HG03565 (cell line): ENCODE results near the gene VANGL1.

Experiments used
- ATAC-seq: cut with Tn5 transposase; IDR thresholded peaks from one replicate; pipeline ENCODE4 v1.9.1; 2021; ENCODE audit warnings: mild to moderate bottlenecking, moderate library complexity; ENCODE audit not compliant: unreplicated experiment

The VANGL1 gene

DNA sequence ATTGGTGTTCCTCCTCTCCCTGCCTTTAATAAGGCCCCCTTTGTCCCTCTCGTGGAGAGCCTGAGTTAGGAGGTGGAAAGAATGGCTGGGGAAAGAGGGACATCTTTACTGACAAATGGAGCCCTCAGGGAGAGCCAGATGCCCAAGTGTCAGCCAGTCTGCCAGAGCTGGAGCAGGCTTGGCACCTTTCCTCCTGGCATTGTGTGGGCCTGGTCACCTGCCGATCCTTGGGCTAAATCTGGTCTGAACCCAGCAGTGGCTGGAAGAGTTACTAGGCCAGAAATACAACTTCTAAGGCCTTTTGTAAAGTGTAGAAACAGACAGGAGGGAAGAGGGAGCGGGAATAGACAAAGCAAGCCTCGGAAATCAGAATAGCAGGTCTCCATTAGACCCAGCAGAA, 24.9 kb downstream of the VANGL1 start:
- ATAC-seq = no peak

DNA sequence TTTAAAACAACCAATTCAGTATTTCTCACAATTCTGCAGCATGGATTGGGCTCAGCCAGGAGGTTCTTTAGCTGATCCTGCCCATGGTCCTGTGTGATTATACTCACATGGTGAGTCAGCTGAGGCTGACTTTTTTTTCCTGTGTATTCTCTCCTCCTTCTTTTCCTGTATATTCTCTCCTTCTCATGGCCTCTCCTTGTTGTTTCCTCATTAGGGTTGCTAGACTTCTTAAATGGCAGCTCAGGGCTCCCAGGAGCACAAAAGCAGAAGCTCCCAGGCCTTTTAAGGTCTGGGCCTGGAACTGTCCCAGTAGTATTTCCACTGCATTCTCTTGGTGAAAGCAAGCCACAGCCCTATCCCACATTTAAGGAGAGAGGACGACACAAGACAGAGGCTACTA, 26.8 kb downstream of the VANGL1 start:
- no peak for ATAC-seq

DNA sequence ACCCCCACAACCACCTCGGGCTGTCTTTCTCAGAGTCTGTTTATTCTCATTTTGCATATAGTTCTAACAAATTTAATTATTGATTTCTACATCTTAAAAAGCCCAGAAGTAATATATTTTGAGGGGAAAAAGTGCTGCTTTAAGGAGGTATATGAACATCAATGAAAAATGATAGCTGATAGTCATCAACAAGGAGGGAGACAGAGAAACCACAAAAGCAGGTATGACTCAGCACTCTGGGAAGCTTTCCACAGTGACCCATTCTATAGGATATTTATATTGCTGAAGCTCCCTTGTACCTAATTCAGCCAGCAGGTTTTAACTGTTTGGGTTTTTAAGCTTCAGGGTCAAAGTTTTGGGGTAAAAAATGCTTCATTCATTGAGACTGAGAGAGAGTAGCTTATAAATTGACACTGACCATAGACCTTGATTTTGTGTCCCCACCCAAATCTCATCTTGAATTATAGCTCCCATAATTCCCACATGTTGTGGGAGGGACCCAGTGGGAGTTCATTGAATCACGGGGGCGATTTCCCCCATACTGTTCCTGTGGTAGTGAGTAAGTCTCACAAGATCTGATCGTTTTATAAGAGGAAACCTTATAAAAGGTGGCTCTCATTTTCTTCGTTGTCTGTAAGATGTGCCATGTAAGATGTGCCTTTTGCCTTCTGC, 27.4 kb downstream of the VANGL1 start:
- no peak for ATAC-seq

- ATAC-seq = no peak
Observed at GRCh38 chr1:115669886-115670285, 28.1 kb downstream of the VANGL1 start.

GRCh38 chr1:115670476-115671175, 28.9 kb downstream of the VANGL1 start:
- ATAC-seq = no peak

DNA sequence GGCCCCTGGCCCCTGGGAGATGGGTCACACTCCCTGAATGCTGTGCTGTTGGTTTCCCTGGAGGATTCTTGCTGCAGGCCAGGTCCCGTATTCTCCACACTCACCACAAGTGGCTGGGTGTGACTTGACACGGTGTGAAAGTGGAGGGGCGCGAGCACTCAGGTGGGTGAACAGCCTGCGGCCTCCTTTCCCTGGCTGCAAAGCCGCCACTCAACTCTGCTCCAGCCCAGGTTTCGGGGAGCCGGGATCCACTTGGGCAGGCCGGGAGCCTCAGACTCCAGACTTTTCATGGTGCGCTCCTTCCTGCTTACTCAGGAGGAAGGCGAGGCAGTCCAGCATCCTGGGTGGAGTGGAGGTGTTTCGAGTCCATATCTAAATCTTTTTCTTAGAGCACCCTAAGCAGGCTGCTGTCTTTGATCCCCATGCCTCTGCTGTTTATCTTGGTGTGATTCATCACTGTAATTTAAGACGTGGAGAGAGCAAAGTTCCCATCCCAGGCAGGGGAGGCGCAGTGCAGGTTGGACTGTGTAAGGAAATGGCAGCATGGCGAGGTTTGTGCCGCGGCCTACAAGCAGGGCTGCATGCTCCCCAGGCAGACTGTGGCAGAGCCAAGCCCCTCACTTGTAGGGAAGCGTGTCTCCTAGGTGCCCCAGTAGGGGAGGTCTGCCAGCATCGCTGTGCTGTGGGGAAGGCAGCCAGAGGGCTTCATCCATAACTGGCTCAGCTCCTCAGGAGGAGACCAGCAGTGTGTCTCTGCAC, 29.6 kb downstream of the VANGL1 start:
- no peak for ATAC-seq

- ATAC-seq = no peak
Observed at GRCh38 chr1:115672224-115673009, 30.6 kb downstream of the VANGL1 start.

GRCh38 chr1:115676498-115677181, 34.9 kb downstream of the VANGL1 start:
- peak; percentile 30 for ATAC-seq

- peak; percentile 48 for ATAC-seq
Observed at GRCh38 chr1:115677182-115677555, 35.4 kb downstream of the VANGL1 start.

DNA sequence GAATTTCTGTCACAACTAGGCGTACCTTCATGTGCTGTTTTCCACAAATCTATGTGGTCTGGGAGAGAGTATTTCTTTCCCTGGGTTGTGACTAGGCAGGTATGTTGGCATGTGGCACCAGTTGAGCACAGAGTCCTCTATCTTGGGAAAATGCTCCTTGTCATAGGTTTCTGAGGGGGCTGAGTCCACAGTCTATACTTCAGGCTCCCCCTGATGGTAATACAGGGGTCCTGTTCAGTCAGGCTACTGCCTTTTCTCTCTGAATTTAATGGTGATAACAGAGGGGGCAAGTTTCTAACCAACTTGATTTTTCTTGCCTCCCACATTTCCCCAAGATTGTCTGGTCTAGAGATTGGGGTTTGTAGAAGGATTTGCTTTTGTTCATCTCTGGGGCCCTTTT, 35.8 kb downstream of the VANGL1 start:
- no peak for ATAC-seq

DNA sequence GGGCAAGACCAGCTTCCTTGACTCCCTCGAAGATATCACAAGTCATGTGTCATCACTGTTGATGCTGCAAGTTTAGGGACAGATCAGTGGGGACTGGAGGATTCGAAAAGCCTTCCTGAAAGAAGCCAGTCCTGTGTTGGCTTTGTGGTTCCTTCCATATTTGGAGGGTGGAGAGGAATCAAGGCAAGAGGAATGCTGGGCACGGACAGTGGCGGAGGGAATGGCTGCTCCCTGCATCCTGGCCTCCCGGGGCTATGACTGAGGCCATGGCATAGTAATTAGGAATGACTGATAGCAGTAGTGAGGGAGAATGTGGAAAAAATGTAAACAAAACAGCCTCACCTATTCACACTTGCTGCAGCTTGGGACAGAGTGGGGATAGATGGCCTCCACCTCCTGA, 36.4 kb downstream of the VANGL1 start:
- no peak for ATAC-seq

DNA sequence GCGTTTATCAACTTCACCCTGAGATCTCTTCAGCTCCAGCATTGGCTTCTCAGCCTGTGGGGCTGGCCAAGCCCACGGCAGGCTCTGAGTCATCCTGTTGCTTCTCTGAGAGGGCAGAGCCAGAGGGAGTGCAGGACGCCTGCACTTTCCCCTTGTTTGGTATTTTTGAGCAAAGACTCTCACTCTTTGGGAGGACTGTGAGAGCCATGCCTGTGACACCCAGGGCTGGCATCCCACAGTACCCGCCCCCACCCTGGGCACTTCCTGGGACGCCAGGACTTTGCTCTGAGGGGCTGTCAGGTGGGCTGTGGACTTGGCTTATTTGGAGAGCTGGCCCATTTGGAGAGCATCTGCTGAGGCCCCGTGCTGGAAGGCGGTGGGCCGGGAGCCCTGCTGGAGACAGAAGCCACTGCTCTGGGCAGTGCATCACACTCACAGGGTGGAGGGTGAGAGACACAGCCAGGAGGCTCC, 37.4 kb downstream of the VANGL1 start:
- ATAC-seq = no peak

- ATAC-seq = no peak
Observed at GRCh38 chr1:115680730-115681111, 39.0 kb downstream of the VANGL1 start.

GRCh38 chr1:115682792-115683191, 41.0 kb downstream of the VANGL1 start:
- no peak for ATAC-seq

GRCh38 chr1:115685029-115685705, 43.4 kb downstream of the VANGL1 start:
- ATAC-seq = no peak

GRCh38 chr1:115687744-115688143, 46.0 kb downstream of the VANGL1 start:
- no peak for ATAC-seq

DNA sequence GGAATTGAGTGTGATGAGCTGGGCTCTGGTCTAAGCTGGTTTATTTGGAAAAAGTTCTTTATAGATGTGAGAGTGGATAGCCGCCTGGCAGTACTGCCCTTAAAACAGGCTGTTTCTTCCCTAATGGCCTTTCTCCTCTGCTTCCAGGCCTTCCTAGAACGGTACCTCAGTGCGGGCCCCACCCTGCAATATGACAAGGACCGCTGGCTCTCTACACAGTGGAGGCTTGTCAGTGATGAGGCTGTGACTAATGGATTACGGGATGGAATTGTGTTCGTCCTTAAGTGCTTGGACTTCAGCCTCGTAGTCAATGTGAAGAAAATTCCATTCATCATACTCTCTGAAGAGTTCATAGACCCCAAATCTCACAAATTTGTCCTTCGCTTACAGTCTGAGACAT, 49.2 kb downstream of the VANGL1 start:
- ATAC-seq = no peak

- ATAC-seq = no peak
Observed at GRCh38 chr1:115692224-115692623, 50.5 kb downstream of the VANGL1 start.

- ATAC-seq = no peak
Observed at GRCh38 chr1:115694805-115695204, 53.0 kb downstream of the VANGL1 start.

DNA sequence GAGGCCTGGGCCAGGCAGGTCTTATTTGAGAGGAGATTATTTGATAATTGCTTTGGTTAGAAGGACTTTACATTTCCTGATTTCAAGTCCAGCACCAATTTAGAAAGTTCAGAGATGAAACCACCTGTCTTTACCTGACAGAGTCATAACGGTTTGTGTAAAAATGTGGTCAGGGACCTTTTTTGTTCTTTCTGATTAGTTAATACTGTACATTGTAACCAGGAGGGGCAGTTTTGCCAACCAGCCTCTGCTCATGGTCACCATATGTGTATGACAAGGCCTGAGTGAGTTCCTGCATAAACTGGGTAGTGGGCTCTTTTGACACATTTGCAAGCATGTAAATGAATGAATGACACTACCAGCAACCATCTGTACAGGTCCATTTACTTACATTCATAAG, 55.8 kb downstream of the VANGL1 start:
- no peak for ATAC-seq
